ENCODE results near the gene ARHGEF4.

The ARHGEF4 gene

DNA sequence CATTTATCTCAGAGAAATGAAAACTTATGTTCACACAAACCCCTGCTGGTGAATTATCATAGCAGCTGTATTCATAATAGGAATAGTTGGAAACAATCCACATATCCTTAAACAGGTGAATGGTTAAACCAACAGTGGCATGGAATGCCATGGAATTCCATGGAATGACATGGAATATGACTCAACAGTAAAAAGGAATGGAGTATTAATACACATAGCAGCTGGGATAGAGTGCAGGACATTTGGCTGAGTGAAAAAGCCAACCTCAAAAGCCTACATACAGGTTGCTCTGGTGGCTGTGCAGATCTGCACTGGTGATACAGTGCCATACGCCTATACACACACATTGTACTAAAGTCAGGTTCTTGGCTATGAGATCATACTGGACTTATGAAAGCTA, 187.0 kb downstream of the ARHGEF4 start:
- no peak for DNase-seq

- no peak for DNase-seq
Observed at GRCh38 chr2:131026919-131027318, 190.2 kb downstream of the ARHGEF4 start.

DNA sequence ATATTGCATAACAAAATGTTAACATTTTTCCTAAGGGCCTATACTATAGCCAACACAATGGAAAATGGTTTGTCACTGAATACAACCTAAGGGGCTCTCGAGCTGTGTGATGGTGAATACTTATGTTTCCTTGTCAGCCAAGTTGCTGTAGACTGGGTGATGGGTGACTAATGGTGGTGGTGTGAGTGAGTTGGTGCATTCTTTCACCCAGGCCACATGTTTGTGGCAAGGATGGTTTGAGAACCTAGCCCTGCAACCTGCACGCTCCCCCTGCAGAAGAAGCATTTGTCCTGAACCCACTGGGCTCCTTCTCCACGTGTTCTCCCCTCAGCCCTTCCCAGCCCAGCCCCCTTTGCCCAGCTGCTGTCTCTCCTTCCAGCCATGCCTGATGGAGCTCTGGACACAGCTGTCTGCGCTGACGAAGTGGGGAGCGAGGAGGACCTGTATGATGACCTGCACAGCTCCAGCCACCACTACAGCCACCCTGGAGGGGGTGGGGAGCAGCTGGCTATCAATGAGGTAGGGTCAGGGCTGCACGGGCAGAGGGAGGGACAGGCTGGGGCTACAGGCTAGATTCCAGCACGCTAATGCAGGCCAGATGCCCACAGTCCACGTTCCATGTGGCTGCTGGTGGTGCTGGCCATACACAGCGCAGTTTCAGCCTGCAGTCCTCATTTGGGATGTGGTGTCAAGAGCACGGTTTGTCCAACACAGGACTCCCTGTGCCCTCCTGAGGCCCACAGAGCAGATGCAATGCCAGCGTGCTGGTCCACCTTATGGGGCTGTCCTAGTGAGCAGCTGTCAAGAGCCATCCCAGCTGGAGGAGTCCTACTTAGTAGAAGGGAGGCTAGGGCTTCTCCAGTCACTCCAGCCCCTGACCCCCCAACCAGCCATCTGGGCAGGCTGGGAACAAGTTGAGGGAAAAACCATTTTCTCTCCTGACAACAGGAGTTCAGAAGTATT, 191.1 kb downstream of the ARHGEF4 start:
- no peak for DNase-seq

- DNase-seq, result no peak
Observed at GRCh38 chr2:131029812-131030211, 193.1 kb downstream of the ARHGEF4 start.

DNA sequence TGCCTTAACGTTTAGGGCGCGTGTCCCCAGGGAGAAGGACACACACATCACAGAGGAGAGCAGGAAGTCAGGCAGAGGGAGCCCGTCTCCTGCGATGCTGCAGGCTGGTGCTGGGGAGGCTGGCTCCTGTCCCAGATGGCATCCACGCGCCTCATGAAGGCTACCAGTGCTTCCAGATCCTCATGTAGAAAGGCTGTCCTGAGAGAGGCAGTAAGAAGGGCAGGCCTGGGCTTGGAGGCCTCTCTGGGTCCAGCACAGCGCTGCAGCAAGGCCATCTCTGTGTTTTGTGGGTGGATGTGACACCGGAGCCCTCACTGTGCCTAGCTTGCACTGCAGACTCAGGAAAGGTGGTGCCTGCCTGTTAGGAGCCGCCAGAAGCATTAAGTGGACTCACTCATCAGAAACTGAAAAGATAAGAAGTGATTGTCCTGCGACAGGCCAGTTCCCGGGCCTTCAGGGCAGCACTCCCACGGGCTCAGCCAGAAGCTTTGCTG, 193.8 kb downstream of the ARHGEF4 start:
- DNase-seq, result no peak

- no peak for DNase-seq
Observed at GRCh38 chr2:131031431-131031841, 194.7 kb downstream of the ARHGEF4 start.

- DNase-seq, result no peak
Observed at GRCh38 chr2:131031875-131032274, 195.2 kb downstream of the ARHGEF4 start.

DNA sequence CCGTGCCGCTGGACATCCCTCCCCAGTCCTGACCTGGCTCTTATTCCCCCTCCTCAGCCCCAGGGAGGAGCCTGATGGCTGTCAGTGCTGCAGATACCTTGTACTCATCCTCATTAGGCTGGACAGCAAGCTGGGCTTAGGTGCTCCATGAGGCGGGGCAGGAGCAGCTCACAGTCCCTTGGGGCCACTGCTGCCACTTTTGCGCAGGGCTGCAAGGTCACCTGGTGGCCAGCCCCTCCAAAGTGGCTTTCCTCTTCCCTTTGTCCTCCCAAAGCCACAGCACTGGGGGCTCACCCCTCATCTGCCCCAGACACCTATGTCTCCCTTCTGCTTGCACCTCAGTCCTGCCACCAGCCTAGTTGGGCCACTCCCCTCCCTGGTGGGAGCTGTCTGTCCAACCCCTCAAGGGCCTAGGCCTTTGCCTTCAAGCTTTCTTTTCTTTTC, 195.7 kb downstream of the ARHGEF4 start:
- no peak for DNase-seq

GRCh38 chr2:131033786-131034121, 197.0 kb downstream of the ARHGEF4 start:
- no peak for DNase-seq

GRCh38 chr2:131034122-131035051, 197.7 kb downstream of the ARHGEF4 start:
- no peak for DNase-seq

DNA sequence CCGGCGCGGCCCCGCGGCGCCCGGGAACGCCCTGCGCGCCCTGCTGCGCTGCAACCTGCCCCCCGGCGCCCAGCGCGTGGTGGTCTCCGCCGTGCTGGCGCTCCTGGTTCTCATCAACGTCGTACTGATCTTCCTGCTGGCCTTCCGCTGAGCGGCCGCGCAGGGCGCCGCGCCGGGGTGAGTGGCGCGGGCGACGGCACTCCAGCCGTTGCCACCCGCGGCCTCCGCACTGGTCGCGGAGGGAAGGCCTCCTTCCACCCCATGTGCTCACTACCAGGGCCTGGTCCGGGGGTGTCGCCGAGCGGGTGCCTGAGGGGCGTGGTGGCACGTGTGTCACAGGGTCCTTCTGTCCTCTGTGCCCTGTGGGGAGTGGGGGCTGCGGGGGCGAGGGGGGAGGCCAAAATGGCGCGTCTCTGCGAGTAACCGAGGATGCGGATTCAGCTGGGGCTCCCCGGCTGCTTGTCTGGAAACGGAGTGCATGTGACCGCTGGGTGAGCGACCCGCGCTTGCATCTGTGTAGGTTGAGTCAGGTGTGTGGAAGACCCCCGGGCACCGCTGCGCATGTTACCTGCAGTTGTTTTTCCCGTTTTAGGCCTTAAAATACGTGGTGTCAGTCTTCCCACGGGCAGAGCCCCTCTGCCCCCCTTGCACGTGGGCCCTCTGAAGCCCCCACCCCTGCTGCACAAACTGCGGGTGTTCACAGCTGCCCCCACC, 198.6 kb downstream of the ARHGEF4 start:
- no peak for DNase-seq

- DNase-seq, result no peak
Observed at GRCh38 chr2:131035826-131036231, 199.1 kb downstream of the ARHGEF4 start.

DNA sequence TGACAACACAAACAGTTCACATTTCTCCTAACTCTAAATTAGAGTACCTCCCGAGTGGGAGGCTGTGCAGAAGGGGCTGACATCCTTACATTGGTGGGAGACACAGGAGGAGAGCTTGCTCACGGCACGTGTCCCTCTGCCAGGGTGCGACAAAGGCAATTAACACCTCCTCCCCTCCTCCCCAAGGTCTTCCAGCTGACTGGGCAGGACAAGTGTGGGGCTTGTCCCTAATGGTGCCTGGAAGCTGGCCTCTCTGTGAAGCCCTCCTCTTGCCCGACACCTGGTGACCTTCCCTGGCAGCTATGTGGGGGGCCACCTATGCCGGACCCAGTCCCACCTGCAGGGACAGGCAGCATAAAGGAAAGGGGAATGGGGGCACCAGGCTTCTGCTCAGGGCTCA, 199.6 kb downstream of the ARHGEF4 start:
- no peak for DNase-seq

- DNase-seq, result no peak
Observed at GRCh38 chr2:131036696-131037397, 200.1 kb downstream of the ARHGEF4 start.

- no peak for DNase-seq
Observed at GRCh38 chr2:131037398-131038257, 200.9 kb downstream of the ARHGEF4 start.

DNA sequence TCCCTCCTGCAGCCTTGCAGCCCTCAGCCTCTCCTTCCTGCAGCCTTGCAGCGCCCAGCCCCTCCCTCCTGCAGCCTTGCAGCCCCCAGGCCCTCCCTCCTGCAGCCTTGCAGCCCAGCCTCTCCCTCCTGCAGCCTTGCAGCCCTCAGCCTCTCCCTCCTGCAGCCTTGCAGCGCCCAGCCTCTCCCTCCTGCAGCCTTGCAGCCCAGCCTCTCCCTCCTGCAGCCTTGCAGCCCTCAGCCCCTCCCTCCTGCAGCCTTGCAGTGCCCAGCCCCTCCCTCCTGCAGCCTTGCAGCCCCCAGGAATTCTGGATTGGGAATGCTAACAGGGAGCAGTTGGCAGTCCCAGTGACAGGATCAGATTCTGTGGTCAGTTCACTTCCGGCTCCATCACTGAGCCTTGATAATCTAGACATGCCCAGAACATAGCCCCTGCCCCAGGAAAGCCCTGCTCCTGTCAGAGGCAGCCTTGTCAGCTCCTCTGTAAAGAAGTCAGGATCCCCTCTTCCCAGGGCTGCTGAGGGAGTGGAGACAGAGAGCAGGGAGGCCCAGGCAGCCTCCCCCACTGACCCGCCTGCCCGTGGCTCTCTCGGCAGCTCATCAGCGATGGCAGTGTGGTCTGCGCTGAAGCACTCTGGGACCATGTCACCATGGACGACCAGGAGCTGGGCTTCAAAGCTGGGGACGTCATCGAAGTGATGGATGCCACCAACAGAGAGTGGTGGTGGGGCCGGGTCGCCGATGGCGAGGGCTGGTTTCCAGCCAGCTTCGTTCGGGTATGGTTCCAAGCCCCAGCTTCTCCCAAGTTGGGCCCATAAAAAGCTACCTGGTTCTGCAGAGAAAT, 201.8 kb downstream of the ARHGEF4 start:
- DNase-seq, result no peak

DNA sequence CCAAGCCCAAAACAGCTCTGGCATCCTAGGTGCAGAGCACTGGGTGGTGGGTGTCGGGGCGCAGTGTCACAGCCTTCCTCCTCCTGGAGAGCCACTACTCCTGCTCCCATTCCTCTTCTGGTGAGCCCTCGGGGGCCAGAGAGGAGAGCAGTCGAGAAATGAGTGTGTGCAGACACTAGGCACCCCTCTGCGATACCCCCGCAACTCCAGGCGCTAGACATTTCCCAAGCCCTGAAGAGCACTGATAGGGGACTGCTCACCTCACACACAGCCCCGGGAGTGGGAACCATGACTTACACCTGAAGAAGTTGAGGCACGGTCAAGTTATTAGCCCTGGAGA, 202.4 kb downstream of the ARHGEF4 start:
- no peak for DNase-seq

- no peak for DNase-seq
Observed at GRCh38 chr2:131039535-131039907, 202.8 kb downstream of the ARHGEF4 start.

GRCh38 chr2:131039908-131040660, 203.4 kb downstream of the ARHGEF4 start:
- peak; percentile 19 to 22 for DNase-seq

All from CD4-positive, alpha-beta T cell treated with Interleukin-4 for 1 hour (primary cell).